GM12865 (cell line): ENCODE measurements around the gene CRP.
"Not testable (repeated sequence)": the region's sequence is repeated elsewhere in the genome, so short reads cannot be mapped to it uniquely, and the experiment has no call there.

Source experiments
- DNase-seq: peaks from one replicate; pipeline ENCODE4 v3.0.0; 2010; ENCODE audit warnings: low read depth
- H3K4me3 ChIP-seq: 2 replicates; pipeline ENCODE4 v1.5.1; 2011; ENCODE audit warnings: mild to moderate bottlenecking, low read depth, low read length, control low read depth
- CTCF ChIP-seq: IDR thresholded peaks from 2 replicates; pipeline ENCODE4 v1.5.1; 2011; ENCODE audit warnings: low read length, control low read depth, low read depth, inconsistent platforms; ENCODE audit not compliant: insufficient read depth; ENCODE audit errors: missing control alignments

Gene CRP

GRCh38 chr1:159750621-159751020 is 36.2 kb upstream of the CRP start:
- no peak overlapping the region for H3K4me3 ChIP-seq
- no peak for TF ChIP-seq CTCF

GRCh38 chr1:159749630-159750029 is 35.2 kb upstream of the CRP start:
- no peak for TF ChIP-seq CTCF
- no peak for DNase-seq
- no peak overlapping the region for H3K4me3 ChIP-seq

More at GRCh38 chr1:159750621-159751020, 36.2 kb upstream of the CRP start:
- no peak for DNase-seq

- no peak for DNase-seq
- no peak overlapping the region for H3K4me3 ChIP-seq
- TF ChIP-seq CTCF = no peak
These were observed 34.0 kb upstream of the CRP start for GRCh38 chr1:159748370-159748769.

GRCh38 chr1:159746666-159747065 is 32.3 kb upstream of the CRP start:
- no peak for DNase-seq
- no peak overlapping the region for H3K4me3 ChIP-seq
- TF ChIP-seq CTCF = no peak

GRCh38 chr1:159743651-159744410 is 29.4 kb upstream of the CRP start:
- no peak for DNase-seq
- no peak overlapping the region for H3K4me3 ChIP-seq
- TF ChIP-seq CTCF = no peak

GRCh38 chr1:159737238-159737916 is 23.0 kb upstream of the CRP start:
- H3K4me3 ChIP-seq = no peak overlapping the region
- TF ChIP-seq CTCF = no peak
- DNase-seq = no peak

GRCh38 chr1:159723188-159723587 is 8.8 kb upstream of the CRP start:
- H3K4me3 ChIP-seq, DNase-seq: not testable (repeated sequence)
